Activated naive CD4-positive, alpha-beta T cell treated with anti-CD3 and anti-CD28 coated beads, Interleukin-2, amount 50 U/mL, for 72 hours (primary cell): Measurements from ENCODE around the gene LRRC36. TPM values are rescaled to one million over a fixed set of nuclear protein-coding genes. Genes with fewer than 3 reads are reported as not detected.

Experiments used
- ATAC-seq, 2 donors: fragments of 150-1000 bp; cut with Tn5 transposase; 2 replicates each; pipeline ENCODE4 v1.10.0; 2021; ENCODE audit warnings: mild to moderate bottlenecking in 2 of 2, moderate library complexity in 2 of 2
- DNase-seq, 2 donors: peaks; one replicate each; pipeline ENCODE4 v3.0.0; 2021 to 2022; ENCODE audit warnings: low spot score in 2 of 2
- H3K27ac Mint-ChIP-seq, 2 donors: one replicate each; pipeline ENCODE4 v1.8.0; 2022; ENCODE audit warnings: mild to moderate bottlenecking in 2 of 2, mixed read lengths in 2 of 2
- H3K36me3 Mint-ChIP-seq, 2 donors: one replicate each; pipeline ENCODE4 v1.8.0; 2022; ENCODE audit warnings: mixed read lengths in 2 of 2
- H3K9me3 Mint-ChIP-seq, 2 donors: one replicate each; pipeline ENCODE4 v1.8.0; 2022; ENCODE audit warnings: mixed read lengths in 2 of 2
- total RNA-seq, 2 donors: library from RNA; stranded (reverse); gene quantifications; one replicate each; pipeline ENCODE4 v1.2.3, GENCODE V29; 2022

LRRC36 gene
- total RNA-seq, 2 donors from 2014 or later = 0.57 to 1.9 TPM

- ATAC-seq (no peak), DNase-seq (no peak)
- no peak overlapping the region for H3K27ac Mint-ChIP-seq
- no peaks in the 10 kb centered on the region for H3K9me3 Mint-ChIP-seq
- H3K36me3 Mint-ChIP-seq = peaks cover 0 to 5% of the 10 kb centered on the region in 2 donors
Measured at GRCh38 chr16:67419931-67420330, 93.3 kb downstream of the LRRC36 start.

- Mint-ChIP-seq H3K9me3 (no peaks in the 10 kb centered on the region), H3K36me3 (peaks cover 0 to 5% of the 10 kb centered on the region in 2 donors), H3K27ac (no peak overlapping the region)
- DNase-seq (no peak), ATAC-seq (no peak)
Measured at GRCh38 chr16:67421030-67421429, 94.4 kb downstream of the LRRC36 start.

GRCh38 chr16:67423015-67423414 lies 96.4 kb downstream of the LRRC36 start:
- H3K27ac Mint-ChIP-seq = no peak overlapping the region
- no peaks in the 10 kb centered on the region for H3K9me3 Mint-ChIP-seq
- H3K36me3 Mint-ChIP-seq = no peaks in the 10 kb centered on the region
- DNase-seq = no peak
- no peak for ATAC-seq

GRCh38 chr16:67423611-67424260 lies 97.1 kb downstream of the LRRC36 start:
- Mint-ChIP-seq H3K9me3 (no peaks in the 10 kb centered on the region), H3K36me3 (no peaks in the 10 kb centered on the region), H3K27ac (no peak overlapping the region)
- ATAC-seq (no peak), DNase-seq (no peak)

- ATAC-seq (no peak), DNase-seq (no peak)
- no peak overlapping the region for H3K27ac Mint-ChIP-seq
- no peaks in the 10 kb centered on the region for H3K9me3 Mint-ChIP-seq
- H3K36me3 Mint-ChIP-seq = no peaks in the 10 kb centered on the region
Measured at GRCh38 chr16:67424261-67424615, 97.6 kb downstream of the LRRC36 start.

- DNase-seq = no peak
- Mint-ChIP-seq H3K27ac (no peak overlapping the region), H3K9me3 (no peaks in the 10 kb centered on the region), H3K36me3 (no peaks in the 10 kb centered on the region)
- no peak for ATAC-seq
Measured at GRCh38 chr16:67425061-67425460, 98.4 kb downstream of the LRRC36 start.

- DNase-seq (no peak), ATAC-seq (no peak)
- no peak overlapping the region for H3K27ac Mint-ChIP-seq
- H3K9me3 Mint-ChIP-seq = no peaks in the 10 kb centered on the region
- no peaks in the 10 kb centered on the region for H3K36me3 Mint-ChIP-seq
Measured at GRCh38 chr16:67425580-67425979, 99.0 kb downstream of the LRRC36 start.

- DNase-seq (no peak), ATAC-seq (no peak)
Measured at GRCh38 chr16:67426022-67426421, 99.4 kb downstream of the LRRC36 start.

GRCh38 chr16:67426950-67427349 lies 100.3 kb downstream of the LRRC36 start:
- ATAC-seq = no peak
- no peaks in the 10 kb centered on the region for H3K36me3 Mint-ChIP-seq
- no peak overlapping the region for H3K27ac Mint-ChIP-seq
- DNase-seq = no peak
- H3K9me3 Mint-ChIP-seq = no peaks in the 10 kb centered on the region

More at GRCh38 chr16:67426022-67426421, 99.4 kb downstream of the LRRC36 start:
- Mint-ChIP-seq H3K9me3 (no peaks in the 10 kb centered on the region), H3K36me3 (no peaks in the 10 kb centered on the region), H3K27ac (no peak overlapping the region)

GRCh38 chr16:67428146-67428731 lies 101.6 kb downstream of the LRRC36 start:
- no peaks in the 10 kb centered on the region for H3K36me3 Mint-ChIP-seq
- no peaks in the 10 kb centered on the region for H3K9me3 Mint-ChIP-seq
- ATAC-seq (peak; percentile 70 to 75), DNase-seq (peak in 1 of 2 donors; percentile 74)
- no peak overlapping the region for H3K27ac Mint-ChIP-seq

GRCh38 chr16:67429053-67429798 lies 102.6 kb downstream of the LRRC36 start:
- Mint-ChIP-seq H3K27ac (no peak overlapping the region), H3K9me3 (no peaks in the 10 kb centered on the region), H3K36me3 (no peaks in the 10 kb centered on the region)
- no peak for ATAC-seq
- no peak for DNase-seq

GRCh38 chr16:67429799-67430503 lies 103.3 kb downstream of the LRRC36 start:
- Mint-ChIP-seq H3K36me3 (no peaks in the 10 kb centered on the region), H3K27ac (no peak overlapping the region), H3K9me3 (no peaks in the 10 kb centered on the region)
- ATAC-seq (no peak), DNase-seq (no peak)

GRCh38 chr16:67430504-67430976 lies 103.9 kb downstream of the LRRC36 start:
- ATAC-seq (peak; percentile 33 to 50), DNase-seq (peak in 1 of 2 donors; percentile 44)
- Mint-ChIP-seq H3K9me3 (no peaks in the 10 kb centered on the region), H3K36me3 (no peaks in the 10 kb centered on the region), H3K27ac (no peak overlapping the region)

GRCh38 chr16:67430977-67431774 lies 104.6 kb downstream of the LRRC36 start, which contains the start of gene HSD11B2:
HSD11B2 (plus strand) TSS chr16:67431121; CDS start chr16:67431249, 128 bp downstream.
- Mint-ChIP-seq H3K36me3 (no peaks in the 10 kb centered on the region), H3K9me3 (no peaks in the 10 kb centered on the region), H3K27ac (no peak within 1 kb of the TSS)
- peak in 1 of 2 donors; percentile 40 for DNase-seq
- peak; percentile 63 to 65 for ATAC-seq

- ATAC-seq = no peak
- DNase-seq = no peak
- Mint-ChIP-seq H3K27ac (no peak overlapping the region), H3K9me3 (no peaks in the 10 kb centered on the region), H3K36me3 (no peaks in the 10 kb centered on the region)
Measured at GRCh38 chr16:67431775-67432505, 105.3 kb downstream of the LRRC36 start.

GRCh38 chr16:67432506-67432890 lies 105.9 kb downstream of the LRRC36 start:
- no peak for DNase-seq
- ATAC-seq = no peak
- Mint-ChIP-seq H3K36me3 (no peaks in the 10 kb centered on the region), H3K27ac (no peak overlapping the region), H3K9me3 (no peaks in the 10 kb centered on the region)
